ENCODE results near the gene CLTC. TPM values are rescaled to one million over a fixed set of nuclear protein-coding genes. Genes with fewer than 3 reads are reported as not detected.

CLTC gene
- total and polyA plus RNA-seq, 2 of the 8 experiments (the other 6 are each of a cell fraction or from before 2014, with no cell fraction given) = 175 to 283 TPM

- no peaks in the 10 kb centered on the region for H3K23me2 ChIP-seq (ENCODE audit: low read depth, low read length)
- peaks cover 4 to 5% of the 10 kb centered on the region in 2 experiments for H4K20me1 ChIP-seq (replicated peaks in 1 of 2; ENCODE audit: control insufficient read depth in 1 of 2, insufficient read depth in 2 of 2, low read length in 2 of 2)
- CTCF ChIA-PET (ENCODE audit: partially characterized antibody) = no interaction called here
- H2BK12ac ChIP-seq (ENCODE audit: low read depth, low read length) = no peak overlapping the region
- FAIRE-seq = no peak
- H2AK5ac ChIP-seq (ENCODE audit: low read depth, low read length) = no peak overlapping the region
- no peak overlapping the region for H3K4me3 ChIP-seq (ENCODE audit: extremely low read depth in 1 of 4, insufficient read depth in 2 of 4, low read depth in 3 of 4, low read length in 4 of 4)
- no peak overlapping the region for H3K27ac ChIP-seq (ENCODE audit: low read depth, low read length)
- H3K23ac ChIP-seq (ENCODE audit: insufficient read length) = no peak overlapping the region
- no peak for TF ChIP-seq JUN (IDR thresholded peaks at IDR 0.05; ENCODE audit: low read depth, low read length)
- no peak for TF ChIP-seq KDM4A (IDR thresholded peaks at IDR 0.05; ENCODE audit: low read depth, low read length, severe bottlenecking)
- TF ChIP-seq NANOG (IDR thresholded peaks at IDR 0.05; ENCODE audit: insufficient read depth, low read depth, low read length, poor library complexity, severe bottlenecking) = no peak
- TF ChIP-seq CBX8 (IDR thresholded peaks at IDR 0.05; ENCODE audit: borderline replicate concordance, low read depth, low read length) = no peak
- TF ChIP-seq SIN3A (conservative IDR thresholded peaks at IDR 0.05 in 1 of 2, IDR thresholded peaks at IDR 0.05 in 1 of 2; ENCODE audit: low read depth in 1 of 2, low read length in 2 of 2) = no peak
- TF ChIP-seq RFX5 (IDR thresholded peaks at IDR 0.05; ENCODE audit: borderline replicate concordance, low read depth, low read length) = no peak
- no peak for TF ChIP-seq CHD1 (IDR thresholded peaks at IDR 0.05; ENCODE audit: low read depth, low read length)
- no peak for TF ChIP-seq ASH2L (IDR thresholded peaks at IDR 0.05; ENCODE audit: low read length)
- TF ChIP-seq ATF3 (IDR thresholded peaks at IDR 0.05; ENCODE audit: insufficient read depth, low read depth, low read length) = no peak
- no peak overlapping the region for H2AFZ ChIP-seq (ENCODE audit: low read length)
- H3K4me1 ChIP-seq (replicated peaks in 1 of 4; ENCODE audit: control insufficient read depth in 3 of 4, insufficient read depth in 4 of 4, low read length in 3 of 4) = no peaks in the 10 kb centered on the region
- H2BK5ac ChIP-seq (ENCODE audit: low read depth, low read length) = no peak overlapping the region
- peaks cover 4 to 80% of the 10 kb centered on the region in 2 experiments for H3K79me2 ChIP-seq (ENCODE audit: control insufficient read depth in 1 of 2, insufficient read depth in 2 of 2, low read length in 2 of 2)
- no peak overlapping the region for H2BK20ac ChIP-seq (ENCODE audit: low read length)
- H3K36me3 ChIP-seq (ENCODE audit: control insufficient read depth in 2 of 4, insufficient read depth in 4 of 4, low read length in 3 of 4) = peaks cover 2 to 32% (median 14%) of the 10 kb centered on the region in 4 experiments; a peak in 5 of 8 replicates
- 86% methylated on average over 1 of the region's 1 CpG; no CpG with 5 or more reads in 1 of the 2 experiments for WGBS, 2 experiments (ENCODE audit: extremely low coverage in 1 of 2, insufficient coverage in 1 of 2, insufficient read length in 1 of 2, insufficient replicate concordance in 2 of 2, low coverage in 1 of 2, low lambda C conversion rate in 2 of 2, missing lambda C conversion rate in 1 of 2)
- no peak overlapping the region for H3K56ac ChIP-seq (replicated peaks; ENCODE audit: insufficient read length, low read depth, low read length)
- DNase-seq (ENCODE audit: low read depth in 1 of 2, low spot score in 2 of 2) = no peak
- H3K4me2 ChIP-seq (ENCODE audit: insufficient read depth in 1 of 2, low read depth in 2 of 2, low read length in 2 of 2) = no peak overlapping the region
- no peak overlapping the region for H2BK15ac ChIP-seq (ENCODE audit: low read length)
- no peak overlapping the region for H4K91ac ChIP-seq (replicated peaks; ENCODE audit: insufficient read length, low read length)
- H3K18ac ChIP-seq (ENCODE audit: extremely low read depth, low read length) = no peak overlapping the region
- no peak overlapping the region for H3K9ac ChIP-seq (replicated peaks in 1 of 4; ENCODE audit: extremely low read depth in 1 of 4, low read depth in 3 of 4, low read length in 3 of 4)
- H3K79me1 ChIP-seq (ENCODE audit: low read depth, low read length) = no peaks in the 10 kb centered on the region
- no peak overlapping the region for H4K5ac ChIP-seq (ENCODE audit: insufficient read length, low read depth, low read length)
- H3K9me3 ChIP-seq (ENCODE audit: insufficient read depth in 2 of 2, low read depth in 1 of 2, low read length in 1 of 2) = no peaks in the 10 kb centered on the region
- POLR2A ChIA-PET (ENCODE audit: partially characterized antibody) = interaction anchor here (0.7 to 3.5 kb wide), 4 partner anchors 9 to 314 kb away, joined by 3 to 14 read pairs (median 4); partner anchors contain the start of gene CLTC
- H3K27me3 ChIP-seq (replicated peaks in 1 of 4; ENCODE audit: control insufficient read depth in 3 of 4, extremely low read depth in 1 of 4, insufficient read depth in 3 of 4, low read length in 3 of 4) = no peaks in the 10 kb centered on the region
- no peak overlapping the region for H2BK120ac ChIP-seq (replicated peaks; ENCODE audit: low read depth, low read length)
- H4K8ac ChIP-seq (ENCODE audit: extremely low read depth, insufficient read depth, low read length) = no peak overlapping the region
- no peak overlapping the region for H3K4ac ChIP-seq (replicated peaks; ENCODE audit: insufficient read length, low read depth, low read length)
- H3K14ac ChIP-seq (ENCODE audit: insufficient read length) = no peak overlapping the region
Measured at GRCh38 chr17:59642565-59642964, 22.9 kb downstream of the CLTC start.

Data from H1 (cell line).